ENCODE data around the gene NEK5.
"Not testable (repeated sequence)": the region's sequence is repeated elsewhere in the genome, so short reads cannot be mapped to it uniquely, and the experiment has no call there.

The NEK5 gene, protein sequence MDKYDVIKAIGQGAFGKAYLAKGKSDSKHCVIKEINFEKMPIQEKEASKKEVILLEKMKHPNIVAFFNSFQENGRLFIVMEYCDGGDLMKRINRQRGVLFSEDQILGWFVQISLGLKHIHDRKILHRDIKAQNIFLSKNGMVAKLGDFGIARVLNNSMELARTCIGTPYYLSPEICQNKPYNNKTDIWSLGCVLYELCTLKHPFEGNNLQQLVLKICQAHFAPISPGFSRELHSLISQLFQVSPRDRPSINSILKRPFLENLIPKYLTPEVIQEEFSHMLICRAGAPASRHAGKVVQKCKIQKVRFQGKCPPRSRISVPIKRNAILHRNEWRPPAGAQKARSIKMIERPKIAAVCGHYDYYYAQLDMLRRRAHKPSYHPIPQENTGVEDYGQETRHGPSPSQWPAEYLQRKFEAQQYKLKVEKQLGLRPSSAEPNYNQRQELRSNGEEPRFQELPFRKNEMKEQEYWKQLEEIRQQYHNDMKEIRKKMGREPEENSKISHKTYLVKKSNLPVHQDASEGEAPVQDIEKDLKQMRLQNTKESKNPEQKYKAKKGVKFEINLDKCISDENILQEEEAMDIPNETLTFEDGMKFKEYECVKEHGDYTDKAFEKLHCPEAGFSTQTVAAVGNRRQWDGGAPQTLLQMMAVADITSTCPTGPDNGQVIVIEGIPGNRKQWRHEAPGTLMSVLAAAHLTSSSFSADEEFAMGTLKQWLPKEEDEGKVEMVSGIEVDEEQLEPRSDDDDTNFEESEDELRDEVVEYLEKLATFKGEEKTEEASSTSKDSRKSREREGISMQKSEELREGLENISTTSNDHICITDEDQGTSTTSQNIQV

DNA sequence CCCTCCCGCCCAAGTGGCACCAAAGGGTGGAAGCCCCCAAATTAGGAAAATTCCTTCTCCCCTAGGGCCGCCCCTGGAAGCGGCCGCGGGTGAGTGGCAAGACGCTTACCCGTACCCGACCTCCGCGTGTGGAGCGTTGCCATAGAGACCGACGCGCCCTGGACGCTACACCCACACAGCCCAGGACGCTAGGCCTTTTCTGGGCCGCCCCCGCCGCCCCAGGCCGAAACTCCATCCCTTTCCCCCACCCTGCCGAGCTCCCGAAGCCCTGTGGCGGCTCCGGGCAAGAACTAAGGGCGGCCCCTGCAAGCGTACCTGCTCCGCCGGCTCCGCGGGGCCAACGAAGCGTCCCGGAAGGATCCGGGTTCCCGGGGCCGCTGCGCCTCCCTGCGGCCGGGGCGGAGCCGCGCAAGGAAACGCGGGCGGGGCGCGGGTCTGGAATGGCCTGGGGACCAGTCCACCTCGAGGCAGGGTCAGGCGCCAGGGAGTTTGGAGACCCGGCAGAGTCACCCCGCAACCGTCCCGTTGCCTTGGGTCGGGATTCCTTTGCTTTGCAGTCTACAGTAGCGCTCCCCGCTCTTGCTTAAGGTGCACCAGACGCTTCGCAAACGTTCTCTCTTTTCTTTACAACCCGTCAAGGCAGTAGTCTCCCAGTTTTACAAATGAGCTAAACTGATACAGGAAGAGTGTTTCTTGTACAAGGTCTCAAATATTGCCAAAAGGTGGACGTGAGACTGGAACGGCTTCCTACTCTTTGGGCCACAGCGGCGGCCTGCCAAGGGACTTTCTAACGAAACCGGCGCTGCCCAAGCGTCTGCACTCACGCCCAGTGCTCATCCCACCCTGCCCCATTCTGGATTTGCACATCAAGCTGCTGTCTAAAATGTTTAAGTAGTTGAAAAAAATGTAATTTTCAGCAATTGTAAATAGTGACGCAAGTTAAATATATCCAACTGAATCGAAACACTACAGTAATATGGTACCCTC, at the start of gene NEK5:
Gene NEK5, minus strand, starts transcription at position 360 of the 987 bp plus-strand sequence. CDS start 1,591 bp downstream, outside the sequence.
- DNase-seq (ENCODE audit: low read depth, low spot score): peak; percentile 85

GRCh38 chr13:52177276-52177675, 48.4 kb upstream of the NEK5 start:
- DNase-seq (ENCODE audit: low read depth, low spot score): no peak

DNA sequence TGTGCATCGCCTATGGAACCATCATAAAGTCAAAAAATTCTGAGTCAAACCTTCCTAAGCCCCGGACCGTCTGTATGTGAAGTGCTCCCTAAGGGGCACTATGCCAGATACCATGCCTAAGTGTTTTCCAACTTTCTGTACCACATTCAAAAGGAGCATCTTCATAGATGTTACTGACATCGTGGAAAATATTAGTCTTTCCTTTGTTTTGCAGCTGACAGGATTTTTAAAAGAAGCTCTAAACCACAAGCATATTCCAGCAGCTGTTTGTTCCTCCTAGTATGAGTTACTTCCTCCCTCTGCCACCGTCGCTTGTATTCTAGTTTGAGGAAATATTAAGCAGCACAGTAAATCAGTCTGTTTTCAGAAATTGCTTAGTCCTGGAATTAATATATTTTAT, 45.1 kb upstream of the NEK5 start:
- DNase-seq (ENCODE audit: low read depth, low spot score): not testable (repeated sequence)

- no peak for DNase-seq (ENCODE audit: low read depth, low spot score)
Observed at GRCh38 chr13:52173373-52173772, 44.5 kb upstream of the NEK5 start.

- DNase-seq (ENCODE audit: low read depth, low spot score): not testable (repeated sequence)
Observed at GRCh38 chr13:52171686-52172085, 42.8 kb upstream of the NEK5 start.

GRCh38 chr13:52170828-52171391, 42.0 kb upstream of the NEK5 start:
- not testable (repeated sequence) for DNase-seq (ENCODE audit: low read depth, low spot score)

- no peak for DNase-seq (ENCODE audit: low read depth, low spot score)
Observed at GRCh38 chr13:52169839-52170238, 41.0 kb upstream of the NEK5 start.

- no peak for DNase-seq (ENCODE audit: low read depth, low spot score)
Observed at GRCh38 chr13:52165411-52165810, 36.5 kb upstream of the NEK5 start.

- DNase-seq (ENCODE audit: low read depth, low spot score): no peak
Observed at GRCh38 chr13:52164989-52165388, 36.1 kb upstream of the NEK5 start.

DNA sequence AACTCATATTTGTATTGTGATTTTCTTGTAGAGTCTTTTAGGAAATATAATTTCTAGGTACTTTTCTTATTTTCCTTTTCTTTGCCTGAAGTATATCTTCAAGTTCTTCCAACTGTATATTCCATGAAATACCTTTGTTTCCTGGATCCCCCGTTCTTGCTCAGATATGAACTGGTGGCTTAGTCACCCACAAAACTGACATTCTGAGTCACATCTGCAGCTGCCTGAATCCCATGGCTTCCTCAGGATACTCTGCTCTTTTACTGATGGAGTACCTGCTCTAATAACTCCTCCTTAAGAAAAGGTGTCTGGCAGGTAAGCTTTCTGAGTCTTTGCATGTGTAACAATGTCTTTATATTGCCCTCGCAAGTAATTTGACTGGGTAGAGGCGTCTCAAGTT, 35.0 kb upstream of the NEK5 start:
- not testable (repeated sequence) for DNase-seq (ENCODE audit: low read depth, low spot score)

GRCh38 chr13:52162279-52163101, 33.6 kb upstream of the NEK5 start:
- peak; percentile 39 for DNase-seq (ENCODE audit: low read depth, low spot score)

- DNase-seq (ENCODE audit: low read depth, low spot score): no peak
Observed at GRCh38 chr13:52161181-52161646, 32.3 kb upstream of the NEK5 start.

DNA sequence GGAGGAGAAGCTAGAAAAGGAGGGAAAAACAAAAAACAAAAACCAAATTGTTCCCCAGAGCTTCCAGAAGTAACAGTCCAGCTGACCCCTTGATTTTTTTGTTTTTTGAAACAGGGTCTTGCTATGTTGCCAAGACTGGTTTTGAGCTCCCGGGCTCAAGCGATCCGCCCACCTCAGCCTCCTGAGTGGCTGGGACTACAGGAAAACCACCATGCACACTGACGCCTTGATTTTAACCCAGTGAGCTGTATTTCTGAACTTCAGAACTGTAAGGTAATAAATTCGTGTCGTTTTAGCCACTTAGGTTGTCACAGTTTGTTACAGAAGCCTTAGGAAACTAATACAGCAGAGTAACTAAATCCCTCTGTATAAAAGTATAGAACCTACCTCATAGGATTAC, 31.6 kb upstream of the NEK5 start:
- no peak for DNase-seq (ENCODE audit: low read depth, low spot score)

DNA sequence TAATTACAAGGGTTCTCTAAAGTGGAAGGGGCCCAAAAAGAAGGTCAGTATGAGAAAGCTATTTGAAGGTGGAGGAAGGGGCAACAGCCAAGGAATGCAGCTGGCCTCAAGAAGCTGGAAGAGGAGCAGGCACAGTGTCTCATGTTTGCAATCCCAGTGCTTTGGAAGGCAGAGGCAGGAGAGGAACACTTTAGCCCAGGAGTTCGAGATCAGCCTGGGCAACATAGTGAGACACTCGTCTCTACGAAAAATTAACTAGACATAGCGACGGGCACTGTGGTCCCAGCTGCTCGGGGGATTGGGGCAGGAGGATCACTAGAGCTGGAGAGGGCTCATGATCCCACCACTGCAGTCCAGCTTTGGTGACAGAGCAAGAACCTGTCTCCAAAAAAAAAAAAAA, 31.2 kb upstream of the NEK5 start:
- no peak for DNase-seq (ENCODE audit: low read depth, low spot score)

GRCh38 chr13:52159159-52159982, 30.5 kb upstream of the NEK5 start, which contains the start of gene NEK3:
NEK3 (minus strand) TSS chr13:52159597; CDS start chr13:52156191, 3,406 bp downstream.
- peak; percentile 86 for DNase-seq (ENCODE audit: low read depth, low spot score)

- DNase-seq (ENCODE audit: low read depth, low spot score): peak; percentile 63
Observed at GRCh38 chr13:52158629-52159158, 29.8 kb upstream of the NEK5 start.

DNA sequence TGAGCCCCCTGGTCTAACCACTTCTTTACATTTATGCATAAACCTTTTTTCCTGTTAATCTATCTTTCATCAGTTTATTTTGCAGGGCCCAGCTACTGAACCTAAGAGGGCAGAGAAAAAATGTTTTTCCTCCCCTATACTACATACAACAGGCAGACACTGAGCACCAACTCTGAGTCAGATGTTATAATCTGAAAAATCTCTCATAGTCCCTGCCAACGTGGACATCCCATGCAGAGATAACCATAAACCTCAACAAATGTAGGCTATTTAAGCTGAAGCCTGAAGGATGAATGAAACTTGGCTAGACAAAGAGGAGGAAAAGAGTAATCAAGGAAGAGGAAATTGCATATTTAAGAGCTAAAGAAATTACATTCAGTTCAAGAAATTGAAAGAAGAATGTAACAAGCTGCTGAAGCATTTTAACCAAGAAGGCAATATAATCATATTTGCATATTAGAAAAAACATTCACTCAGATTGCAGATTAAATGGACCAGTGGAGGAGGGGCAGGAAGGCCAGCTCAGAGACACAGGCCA, 27.9 kb upstream of the NEK5 start:
- DNase-seq (ENCODE audit: low read depth, low spot score): peak; percentile 33

GRCh38 chr13:52155177-52155576, 26.3 kb upstream of the NEK5 start:
- no peak for DNase-seq (ENCODE audit: low read depth, low spot score)

DNA sequence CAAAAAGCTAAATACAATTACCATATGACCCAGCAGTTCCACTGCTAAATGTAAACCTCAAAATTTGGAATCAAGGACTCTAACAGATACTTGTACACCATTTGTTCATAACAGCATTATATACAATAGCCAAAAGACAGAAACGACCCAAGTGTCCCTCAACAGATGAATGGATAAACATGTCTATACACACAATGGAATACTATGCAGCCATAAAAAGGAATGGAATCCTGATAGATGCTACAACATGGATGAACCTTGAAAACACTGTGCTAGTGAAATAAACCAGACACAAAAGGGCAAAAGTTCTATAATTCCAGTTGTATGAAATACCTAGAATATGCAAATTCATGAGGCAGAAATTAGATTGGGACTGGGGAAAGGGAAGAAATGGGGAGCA, 18.4 kb upstream of the NEK5 start:
- no peak for DNase-seq (ENCODE audit: low read depth, low spot score)

Measured in astrocyte of the hippocampus (primary cell).